ENCODE data around the gene GCC1.

Gene GCC1

GRCh38 chr7:127535546-127536393 lies 49.6 kb downstream of the GCC1 start:
- no peak for DNase-seq

- no peak for DNase-seq
Measured at GRCh38 chr7:127534636-127535035, 50.8 kb downstream of the GCC1 start.

- DNase-seq = no peak
Measured at GRCh38 chr7:127532736-127533135, 52.7 kb downstream of the GCC1 start.

GRCh38 chr7:127532151-127532550 lies 53.2 kb downstream of the GCC1 start:
- DNase-seq = no peak

Measured in 8988T (cell line).